ENCODE results near the gene TRAPPC3L. TPM values are rescaled to one million over a fixed set of nuclear protein-coding genes. Genes with fewer than 3 reads are reported as not detected.

TRAPPC3L gene
- polyA plus RNA-seq, 2 of the 4 experiments (the other 2 are of a cell fraction) = not detected

GRCh38 chr6:116575227-116575626 is 29.7 kb upstream of the TRAPPC3L start:
- ATAC-seq = no peak
- ChIA-PET CTCF (no interaction called here), POLR2A (no interaction called here)
- H3K4me2 ChIP-seq = no peak overlapping the region
- no peak overlapping the region for H3K27ac ChIP-seq
- WGBS (ENCODE audit: missing lambda C conversion rate) = 92% methylated on average over 2 of the region's 2 CpGs
- H3K9me3 ChIP-seq = no peaks in the 10 kb centered on the region
- H3K4me1 ChIP-seq = peaks cover 8% of the 10 kb centered on the region; the same call in 2 of the 3 replicates
- FAIRE-seq = no peak
- DNase-seq (ENCODE audit: low read depth in 1 of 2, low spot score in 1 of 2) = no peak
- TF ChIP-seq MYC (IDR thresholded peaks at IDR 0.05; ENCODE audit: borderline replicate concordance, low read length) (no peak), CBX2 (IDR thresholded peaks at IDR 0.05; ENCODE audit: borderline replicate concordance, low read depth) (no peak), HOXB5 (CRISPR knock-in tag; IDR thresholded peaks at IDR 0.05) (no peak), EHF (CRISPR knock-in tag; IDR thresholded peaks at IDR 0.05) (no peak), ZSCAN20 (CRISPR knock-in tag; IDR thresholded peaks at IDR 0.05) (no peak)
- H3K4me3 ChIP-seq = no peak overlapping the region

DNA sequence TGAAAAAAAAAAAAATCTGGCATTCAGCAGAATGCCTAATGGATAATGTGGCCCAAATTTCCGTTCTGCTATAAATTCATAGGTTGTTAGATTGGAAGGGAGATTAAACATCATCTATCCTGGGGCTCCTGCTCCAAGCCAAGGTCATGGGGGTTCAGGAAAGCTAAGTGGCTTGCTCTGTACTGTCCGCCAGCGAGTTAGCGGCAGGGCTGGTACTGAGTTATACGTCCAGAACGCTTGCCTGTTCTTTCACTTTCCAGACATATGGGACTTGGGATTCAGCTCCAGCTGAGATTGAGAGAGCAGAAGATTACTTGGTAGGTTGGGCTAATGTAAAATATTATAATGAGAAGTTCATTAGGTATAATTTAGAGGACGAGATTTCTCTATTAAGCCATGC is 26.7 kb upstream of the TRAPPC3L start:
- Histone ChIP-seq H3K27ac (peak overlapping the region; percentile 82 to 96), H3K4me1 (peaks cover 19% of the 10 kb centered on the region; the same call in 2 of the 3 replicates), H3K9me3 (no peaks in the 10 kb centered on the region), H3K4me3 (peak overlapping the region; percentile 89), H3K4me2 (peak overlapping the region; percentile 93)
- POLR2A ChIA-PET = interaction anchor here (0.9 kb wide), 1 partner anchor 18 kb away, joined by 4 read pairs; the partner anchor contains the start of gene CALHM4
- TF ChIP-seq BHLHE40 (IDR thresholded peaks at IDR 0.05; ENCODE audit: low read depth, low read length) (no peak), NR3C1 (IDR thresholded peaks at IDR 0.05) (no peak), TP53 (CRISPR knock-in tag; IDR thresholded peaks at IDR 0.05) (no peak), NFE2L2 (conservative IDR thresholded peaks at IDR 0.05; ENCODE audit: low read length) (no peak), RFX5 (IDR thresholded peaks at IDR 0.05) (no peak), KDM1A (IDR thresholded peaks at IDR 0.05; ENCODE audit: low read depth) (no peak), FOSL2 (IDR thresholded peaks at IDR 0.05) (no peak), FOSL2 (CRISPR knock-in tag; IDR thresholded peaks at IDR 0.05) (no peak), HDAC2 (IDR thresholded peaks at IDR 0.05) (no peak), ZC3H11A (IDR thresholded peaks at IDR 0.05) (no peak), RNF2 (IDR thresholded peaks at IDR 0.05; ENCODE audit: borderline replicate concordance, low read depth) (no peak), CHD2 (IDR thresholded peaks at IDR 0.05; ENCODE audit: low read length, partially characterized antibody) (no peak), RARB (CRISPR knock-in tag; IDR thresholded peaks at IDR 0.05) (no peak)
- TF ChIP-seq, protein P1, sequence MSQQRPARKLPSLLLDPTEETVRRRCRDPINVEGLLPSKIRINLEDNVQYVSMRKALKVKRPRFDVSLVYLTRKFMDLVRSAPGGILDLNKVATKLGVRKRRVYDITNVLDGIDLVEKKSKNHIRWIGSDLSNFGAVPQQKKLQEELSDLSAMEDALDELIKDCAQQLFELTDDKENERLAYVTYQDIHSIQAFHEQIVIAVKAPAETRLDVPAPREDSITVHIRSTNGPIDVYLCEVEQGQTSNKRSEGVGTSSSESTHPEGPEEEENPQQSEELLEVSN (IDR thresholded peaks at IDR 0.05; ENCODE audit: borderline replicate concordance, low read depth) = no peak
- TF ChIP-seq, protein P2, sequence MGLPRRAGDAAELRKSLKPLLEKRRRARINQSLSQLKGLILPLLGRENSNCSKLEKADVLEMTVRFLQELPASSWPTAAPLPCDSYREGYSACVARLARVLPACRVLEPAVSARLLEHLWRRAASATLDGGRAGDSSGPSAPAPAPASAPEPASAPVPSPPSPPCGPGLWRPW (IDR thresholded peaks at IDR 0.05) = no peak
- DNase-seq (ENCODE audit: low read depth in 1 of 2, low spot score in 1 of 2) (peak in 1 of 2 experiments; percentile 18), FAIRE-seq (no peak), ATAC-seq (peak in 1 of 2 experiments; percentile 20; a peak in 2 of 6 replicates)
- 1% methylated on average over 4 of the region's 7 CpGs for WGBS (ENCODE audit: missing lambda C conversion rate)
- CTCF ChIA-PET = interaction anchor here (0.8 to 1.4 kb wide), 3 partner anchors 14 to 74 kb away, joined by 3 read pairs; partner anchors contain the start of gene RSPH4A

DNA sequence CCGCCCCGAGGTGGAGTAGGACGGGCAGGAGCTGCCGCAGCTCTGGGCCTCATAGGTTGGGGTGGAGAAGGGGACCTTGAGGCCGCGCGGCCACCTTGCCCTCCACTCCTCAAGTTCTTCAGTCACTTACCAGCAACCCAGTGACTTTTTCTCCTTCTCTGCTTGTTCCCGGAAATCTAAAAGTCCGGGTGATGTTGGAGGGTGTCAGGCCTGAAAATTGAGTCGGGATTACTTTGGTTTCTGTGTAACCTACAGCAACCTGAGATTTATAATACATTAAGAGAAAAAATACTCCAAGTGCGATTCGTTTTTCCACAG is 26.2 kb upstream of the TRAPPC3L start:
- peak overlapping the region; percentile 89 for H3K4me3 ChIP-seq
- H3K27ac ChIP-seq = peak overlapping the region; percentile 82 to 96
- CTCF ChIA-PET = interaction anchor here (0.8 to 2.4 kb wide), 11 partner anchors 9 to 304 kb away, joined by 3 to 16 read pairs (median 3); partner anchors contain the start of genes RSPH4A and TSPYL1
- peak overlapping the region; percentile 93 for H3K4me2 ChIP-seq
- POLR2A ChIA-PET = interaction anchor here (0.6 to 2.0 kb wide), 11 partner anchors 9 to 317 kb away, joined by 3 to 12 read pairs (median 4); partner anchors contain the start of genes CALHM4, KPNA5, RSPH4A and TSPYL1
- 1% methylated on average over 9 of the region's 12 CpGs for WGBS (ENCODE audit: missing lambda C conversion rate)
- no peak; the same call in 1 of the 2 replicates for TF ChIP-seq PHF8 (IDR thresholded peaks at IDR 0.05; ENCODE audit: borderline replicate concordance, low read depth)
- H3K9me3 ChIP-seq = no peaks in the 10 kb centered on the region
- FAIRE-seq (no peak), ATAC-seq (no peak), DNase-seq (ENCODE audit: low read depth in 1 of 2, low spot score in 1 of 2) (no peak)
- peaks cover 19% of the 10 kb centered on the region; the same call in 2 of the 3 replicates for H3K4me1 ChIP-seq

All from A549 (cell line).